Panc1 (cell line): ENCODE results near the gene HOXD13. TPM values are rescaled to one million over a fixed set of nuclear protein-coding genes. Genes with fewer than 3 reads are reported as not detected.

Source experiments
- ATAC-seq: fragments of 200-7000 bp; cut with Tn5 transposase; 2 replicates; pipeline ENCODE4 v1.9.1; 2020; ENCODE audit warnings: mild to moderate bottlenecking, moderate library complexity
- BruUV-seq: library from RNA; stranded (reverse); fragments of 400-500 nt; replicated peaks from 2 replicates; lab custom pipeline; 2021; lab: Mats Ljungman, UMichigan
- CTCF ChIA-PET: fragments of 300-600 bp; sonication (Branson Sonifier 250); formaldehyde crosslinking; loops from one replicate; lab custom pipeline; 2022; ENCODE audit warnings: antibody characterized with exemption; lab: Charles Lee
- POLR2A ChIA-PET: fragments of 300-600 bp; sonication (Branson Sonifier 250); formaldehyde crosslinking; loops from one replicate; lab custom pipeline; 2022; ENCODE audit warnings: antibody characterized with exemption; lab: Charles Lee
- DNase-seq: peaks from one replicate; pipeline ENCODE4 v3.0.0-alpha.2; 2010; ENCODE audit warnings: low read depth, low spot score
- H3K27ac ChIP-seq: 2 replicates; pipeline ENCODE4 v1.5.1; 2011; ENCODE audit warnings: mild to moderate bottlenecking, low read length, inconsistent platforms
- H3K27me3 ChIP-seq: fragments of 200-500 bp; sonication (Bioruptor generic); 2 replicates; pipeline ENCODE4 v1.6.0; 2014; ENCODE audit warnings: low read length, inconsistent platforms; ENCODE audit not compliant: control insufficient read depth, insufficient read depth
- H3K36me3 ChIP-seq: fragments of 200-500 bp; sonication (Bioruptor generic); 2 replicates; pipeline ENCODE4 v1.5.1; 2014; ENCODE audit warnings: inconsistent platforms, mild to moderate bottlenecking, low read length, moderate library complexity; ENCODE audit not compliant: control insufficient read depth, insufficient read depth
- H3K4me1 ChIP-seq: 2 replicates; pipeline ENCODE4 v1.5.1; 2011; ENCODE audit warnings: inconsistent platforms, mild to moderate bottlenecking, low read length, moderate library complexity; ENCODE audit not compliant: control insufficient read depth, insufficient read depth
- H3K4me3 ChIP-seq, 2 experiments: 2 replicates each; pipeline ENCODE4 v1.5.1; 2011 to 2012; ENCODE audit warnings: low read depth in 2 of 2, low read length in 2 of 2, mild to moderate bottlenecking in 2 of 2, inconsistent platforms in 1 of 2, moderate library complexity in 1 of 2
- H3K9me3 ChIP-seq: fragments of 200-500 bp; sonication (Bioruptor generic); 2 replicates; pipeline ENCODE4 v1.5.1; 2014; ENCODE audit warnings: low read depth, mild to moderate bottlenecking, inconsistent platforms, low read length, moderate library complexity; ENCODE audit not compliant: control insufficient read depth, insufficient read depth
- POLR2AphosphoS5 ChIP-seq: IDR thresholded peaks from 2 replicates; pipeline ENCODE4 v1.6.1; 2012; ENCODE audit warnings: mild to moderate bottlenecking, low read depth, low read length, moderate library complexity
- SIN3A ChIP-seq: IDR thresholded peaks from 2 replicates; pipeline ENCODE4 v1.6.1; 2012; ENCODE audit warnings: low read depth, mild to moderate bottlenecking, low read length, moderate library complexity, borderline replicate concordance; ENCODE audit not compliant: insufficient read depth
- TCF7L2 ChIP-seq: IDR thresholded peaks from 2 replicates; pipeline ENCODE4 v1.6.1; 2011; ENCODE audit warnings: mild to moderate bottlenecking, low read depth, low read length, inconsistent platforms
- in situ Hi-C: cut with HindIII; loops from 2 replicates; pipeline ENCODE4 v1.10.0; 2016; ENCODE audit warnings: low sequenced_read_pairs, low pct_unique_long_range_greater_than_20kb
- intact Hi-C: fragments of 100-400 bp; cut with micrococcal nuclease; formaldehyde crosslinking; loops from one replicate; pipeline ENCODE4 v1.10.0; 2022; ENCODE audit not compliant: unreplicated experiment
- total RNA-seq: library from RNA; stranded (reverse); gene quantifications from one replicate; pipeline ENCODE4 v1.2.1, GENCODE V29; 2021; ENCODE audit not compliant: unreplicated experiment
- TF ChIP-seq, protein P1 (sequence below): fragments of 450-650 bp; IDR thresholded peaks from 2 replicates; pipeline ENCODE4 v1.5.1; 2017; ENCODE audit warnings: mild to moderate bottlenecking
- TF ChIP-seq, protein P2 (sequence below), 2 experiments: IDR thresholded peaks; 2 replicates each; pipeline ENCODE4 v1.6.1; 2011 to 2012; ENCODE audit warnings: low read depth in 2 of 2, control low read depth in 1 of 2, low read length in 1 of 2, mild to moderate bottlenecking in 1 of 2, moderate library complexity in 1 of 2; ENCODE audit not compliant: insufficient read depth in 1 of 2

Gene HOXD13
- total RNA-seq, 1 experiment from 2014 or later: not detected

DNA sequence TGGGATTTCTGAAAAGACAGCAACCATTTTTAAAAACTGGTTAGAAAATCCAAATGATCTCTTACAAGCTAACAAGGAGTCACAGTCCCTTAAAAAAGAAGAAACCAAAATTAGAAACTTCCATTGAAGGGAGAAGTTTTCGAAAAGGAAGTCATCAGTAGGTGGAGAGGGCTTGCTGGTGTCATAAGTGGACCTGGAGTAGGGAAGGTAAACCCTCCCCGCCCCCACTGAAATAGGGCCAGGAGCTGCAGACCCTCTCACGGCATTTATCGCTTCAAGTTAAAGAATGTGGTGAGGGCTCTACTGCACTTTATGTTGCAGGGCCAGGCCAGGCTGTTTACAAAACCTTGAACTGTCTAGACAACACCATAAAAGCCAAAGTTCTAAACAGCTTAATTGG is 17.4 kb downstream of the HOXD13 start:
- ChIA-PET POLR2A (no interaction called here), CTCF (interaction anchor here (0.6 kb wide), 1 partner anchor 791 kb away, joined by 3 read pairs; no protein-coding TSS in a partner anchor)
- H3K9me3 ChIP-seq: no peaks in the 10 kb centered on the region
- ATAC-seq (no peak), DNase-seq (no peak)
- H3K36me3 ChIP-seq: no peaks in the 10 kb centered on the region
- no peak for TF ChIP-seq TCF7L2
- TF ChIP-seq, protein P1, sequence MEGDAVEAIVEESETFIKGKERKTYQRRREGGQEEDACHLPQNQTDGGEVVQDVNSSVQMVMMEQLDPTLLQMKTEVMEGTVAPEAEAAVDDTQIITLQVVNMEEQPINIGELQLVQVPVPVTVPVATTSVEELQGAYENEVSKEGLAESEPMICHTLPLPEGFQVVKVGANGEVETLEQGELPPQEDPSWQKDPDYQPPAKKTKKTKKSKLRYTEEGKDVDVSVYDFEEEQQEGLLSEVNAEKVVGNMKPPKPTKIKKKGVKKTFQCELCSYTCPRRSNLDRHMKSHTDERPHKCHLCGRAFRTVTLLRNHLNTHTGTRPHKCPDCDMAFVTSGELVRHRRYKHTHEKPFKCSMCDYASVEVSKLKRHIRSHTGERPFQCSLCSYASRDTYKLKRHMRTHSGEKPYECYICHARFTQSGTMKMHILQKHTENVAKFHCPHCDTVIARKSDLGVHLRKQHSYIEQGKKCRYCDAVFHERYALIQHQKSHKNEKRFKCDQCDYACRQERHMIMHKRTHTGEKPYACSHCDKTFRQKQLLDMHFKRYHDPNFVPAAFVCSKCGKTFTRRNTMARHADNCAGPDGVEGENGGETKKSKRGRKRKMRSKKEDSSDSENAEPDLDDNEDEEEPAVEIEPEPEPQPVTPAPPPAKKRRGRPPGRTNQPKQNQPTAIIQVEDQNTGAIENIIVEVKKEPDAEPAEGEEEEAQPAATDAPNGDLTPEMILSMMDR: no peak
- TF ChIP-seq, protein P2, sequence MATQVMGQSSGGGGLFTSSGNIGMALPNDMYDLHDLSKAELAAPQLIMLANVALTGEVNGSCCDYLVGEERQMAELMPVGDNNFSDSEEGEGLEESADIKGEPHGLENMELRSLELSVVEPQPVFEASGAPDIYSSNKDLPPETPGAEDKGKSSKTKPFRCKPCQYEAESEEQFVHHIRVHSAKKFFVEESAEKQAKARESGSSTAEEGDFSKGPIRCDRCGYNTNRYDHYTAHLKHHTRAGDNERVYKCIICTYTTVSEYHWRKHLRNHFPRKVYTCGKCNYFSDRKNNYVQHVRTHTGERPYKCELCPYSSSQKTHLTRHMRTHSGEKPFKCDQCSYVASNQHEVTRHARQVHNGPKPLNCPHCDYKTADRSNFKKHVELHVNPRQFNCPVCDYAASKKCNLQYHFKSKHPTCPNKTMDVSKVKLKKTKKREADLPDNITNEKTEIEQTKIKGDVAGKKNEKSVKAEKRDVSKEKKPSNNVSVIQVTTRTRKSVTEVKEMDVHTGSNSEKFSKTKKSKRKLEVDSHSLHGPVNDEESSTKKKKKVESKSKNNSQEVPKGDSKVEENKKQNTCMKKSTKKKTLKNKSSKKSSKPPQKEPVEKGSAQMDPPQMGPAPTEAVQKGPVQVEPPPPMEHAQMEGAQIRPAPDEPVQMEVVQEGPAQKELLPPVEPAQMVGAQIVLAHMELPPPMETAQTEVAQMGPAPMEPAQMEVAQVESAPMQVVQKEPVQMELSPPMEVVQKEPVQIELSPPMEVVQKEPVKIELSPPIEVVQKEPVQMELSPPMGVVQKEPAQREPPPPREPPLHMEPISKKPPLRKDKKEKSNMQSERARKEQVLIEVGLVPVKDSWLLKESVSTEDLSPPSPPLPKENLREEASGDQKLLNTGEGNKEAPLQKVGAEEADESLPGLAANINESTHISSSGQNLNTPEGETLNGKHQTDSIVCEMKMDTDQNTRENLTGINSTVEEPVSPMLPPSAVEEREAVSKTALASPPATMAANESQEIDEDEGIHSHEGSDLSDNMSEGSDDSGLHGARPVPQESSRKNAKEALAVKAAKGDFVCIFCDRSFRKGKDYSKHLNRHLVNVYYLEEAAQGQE (IDR thresholded peaks at IDR 0.05; ENCODE audit: insufficient read depth in 1 of 2, low read depth in 2 of 2, low read length in 1 of 2): no peak
- no peak for TF ChIP-seq POLR2AphosphoS5
- TF ChIP-seq SIN3A: no peak
- no peak overlapping the region for H3K4me3 ChIP-seq
- no TSS peak for BruUV-seq
- H3K4me1 ChIP-seq: 0 out of 2 replicates have a peak, but pooled peaks cover 3% of the 10 kb centered on the region
- H3K27me3 ChIP-seq: 0 out of 2 replicates have a peak, but pooled peaks cover 5% of the 10 kb centered on the region
- in situ Hi-C loops: no loop called here
- intact Hi-C loops: no loop called here
- no peak overlapping the region for H3K27ac ChIP-seq

DNA sequence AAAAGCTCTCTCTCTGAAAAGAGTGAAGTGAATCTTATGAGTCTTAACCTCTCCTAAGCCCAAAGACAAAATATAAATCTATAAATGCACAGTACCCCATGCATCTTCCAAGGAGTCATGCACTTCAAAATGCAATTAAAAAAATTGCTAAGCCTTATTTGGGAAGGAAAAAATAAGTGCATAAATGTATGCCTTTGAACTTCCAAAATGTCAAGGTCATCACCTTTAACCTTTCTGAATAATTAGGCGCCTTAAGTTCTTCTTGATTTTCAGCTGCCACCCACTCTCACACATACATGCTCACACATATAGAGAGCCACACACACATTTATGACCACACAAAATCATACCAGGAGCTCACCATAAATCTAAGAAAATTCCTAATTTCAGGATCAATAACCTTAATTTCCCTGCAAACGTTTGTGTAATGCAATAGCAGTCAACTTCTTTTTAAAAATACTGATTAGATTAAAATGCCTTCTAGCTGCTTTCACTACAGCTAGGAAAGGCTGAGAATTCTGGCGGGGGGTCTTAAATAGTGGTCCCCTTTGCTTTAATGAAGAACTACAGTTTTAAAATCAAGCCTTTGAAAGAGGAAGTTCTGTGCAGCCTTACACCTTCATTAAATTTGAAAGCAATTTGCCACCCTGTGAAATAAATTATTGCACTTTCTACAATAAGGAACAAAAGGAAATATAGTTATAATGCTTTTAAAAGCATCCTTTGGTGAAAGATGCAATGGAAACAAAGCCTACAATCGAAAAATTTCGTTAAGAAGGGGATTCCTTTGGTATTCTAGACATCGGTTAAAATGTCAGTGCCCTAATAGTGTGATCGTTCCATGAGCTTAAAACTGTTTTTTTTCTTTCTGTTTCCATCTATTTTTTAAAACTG is 18.1 kb downstream of the HOXD13 start:
- Histone ChIP-seq H3K36me3 (no peaks in the 10 kb centered on the region), H3K4me3 (no peak overlapping the region), H3K4me1 (0 out of 2 replicates have a peak, but pooled peaks cover 3% of the 10 kb centered on the region), H3K27ac (no peak overlapping the region), H3K9me3 (no peaks in the 10 kb centered on the region), H3K27me3 (peaks cover 5% of the 10 kb centered on the region; the same call in 1 of the 2 replicates)
- intact Hi-C loops: no loop called here
- ChIA-PET POLR2A (no interaction called here), CTCF (no interaction called here)
- ATAC-seq (no peak), DNase-seq (no peak)
- no TSS peak for BruUV-seq
- in situ Hi-C loops: no loop called here
- TF ChIP-seq, protein P1: 0 out of 2 replicates have a peak, but pooled peaks have one; percentile 35
- no peak for TF ChIP-seq TCF7L2
